Cardiac fibroblast (primary cell): ENCODE data around the gene FADS2.

Experiments
- DNase-seq, 2 donors: peaks; one replicate each; pipeline versions ENCODE4 v3.0.0 to v3.0.0-alpha.2; 2010; ENCODE audit warnings: low read depth in 2 of 2
- H3K4me3 ChIP-seq, 2 donors: replicated peaks in 1 of 2; 1 replicate in 1 of 2; 2 replicates in 1 of 2; pipeline ENCODE4 v1.5.1; 2011; ENCODE audit warnings: low read depth in 2 of 2, low read length in 2 of 2, mild to moderate bottlenecking in 2 of 2, moderate library complexity in 1 of 2
- CTCF ChIP-seq: IDR thresholded peaks from one replicate; pipeline ENCODE4 v1.5.1; 2011; ENCODE audit warnings: low read depth, mild to moderate bottlenecking, low read length, inconsistent platforms

FADS2 gene

GRCh38 chr11:61911128-61911700 lies 83.1 kb downstream of the FADS2 start:
- DNase-seq: no peak
- TF ChIP-seq CTCF: no peak
- H3K4me3 ChIP-seq: no peak overlapping the region

GRCh38 chr11:61911701-61912529 lies 83.8 kb downstream of the FADS2 start:
- H3K4me3 ChIP-seq: no peak overlapping the region
- no peak for TF ChIP-seq CTCF
- no peak for DNase-seq

GRCh38 chr11:61912530-61912898 lies 84.4 kb downstream of the FADS2 start:
- no peak overlapping the region for H3K4me3 ChIP-seq
- no peak for TF ChIP-seq CTCF
- no peak for DNase-seq

GRCh38 chr11:61912991-61913698 lies 85.0 kb downstream of the FADS2 start:
- H3K4me3 ChIP-seq: no peak overlapping the region
- DNase-seq: no peak
- TF ChIP-seq CTCF: no peak

- no peak for TF ChIP-seq CTCF
- DNase-seq: no peak
- H3K4me3 ChIP-seq: no peak overlapping the region
Measured at GRCh38 chr11:61913699-61914395, 85.7 kb downstream of the FADS2 start.

GRCh38 chr11:61914471-61915171 lies 86.5 kb downstream of the FADS2 start:
- no peak for TF ChIP-seq CTCF
- no peak overlapping the region for H3K4me3 ChIP-seq
- DNase-seq: no peak
